ENCODE results near the gene ARL16. TPM values are rescaled to one million over a fixed set of nuclear protein-coding genes. Genes with fewer than 3 reads are reported as not detected.

The ARL16 gene
- total RNA-seq, 1 experiment from 2014 or later: 47.5 TPM

DNA sequence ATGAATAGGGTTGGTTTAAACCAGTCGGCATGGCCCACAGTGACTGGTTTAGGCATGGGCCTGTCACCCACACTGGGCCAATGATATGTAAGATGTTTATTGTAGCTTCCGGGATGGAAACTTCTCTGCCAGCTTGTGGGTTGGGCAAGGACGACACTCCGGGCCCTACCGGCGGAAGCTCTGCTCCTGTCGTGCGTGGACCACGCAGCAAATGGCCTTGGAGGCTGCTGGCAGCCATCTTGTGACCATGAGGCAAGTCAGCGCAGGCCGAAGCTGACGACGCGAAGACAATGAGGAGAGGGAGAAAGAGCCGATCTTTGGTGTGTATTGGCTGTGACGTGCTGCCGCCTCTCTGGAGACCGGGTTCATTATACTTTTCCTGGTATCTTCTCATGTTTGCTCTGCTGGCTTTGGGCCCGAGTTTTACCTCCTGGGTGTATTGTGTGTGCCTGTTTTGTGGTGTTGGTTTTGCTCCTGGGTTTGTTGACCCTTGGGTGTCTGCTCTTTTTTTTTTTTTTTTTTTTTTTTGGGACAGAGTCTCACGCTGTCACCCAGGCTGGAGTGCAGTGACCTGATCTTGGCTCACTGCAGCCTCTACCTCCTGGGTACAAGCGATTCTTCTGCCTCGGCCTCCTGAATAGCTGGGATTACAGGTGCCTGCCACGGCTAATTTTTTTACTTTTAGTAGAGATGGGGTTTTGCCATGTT lies 43.9 kb upstream of the ARL16 start:
- H3K4me2 ChIP-seq (ENCODE audit: low read length): peak overlapping the region; percentile 49

More for the DNA sequence above, 43.9 kb upstream of the ARL16 start:
- H3K79me2 ChIP-seq (ENCODE audit: insufficient read depth, low read length): no peaks in the 10 kb centered on the region
- H3K27ac ChIP-seq (ENCODE audit: low read depth, low read length): peak overlapping the region; percentile 31
- no peak overlapping the region for H3K4me3 ChIP-seq (replicated peaks in 1 of 2; ENCODE audit: low read depth in 1 of 2, low read length in 2 of 2)
- no peaks in the 10 kb centered on the region for H3K9me3 ChIP-seq (ENCODE audit: control insufficient read depth in 1 of 2, insufficient read depth in 1 of 2, low read depth in 1 of 2, low read length in 2 of 2)
- ATAC-seq: no peak
- POLR2A ChIA-PET: interaction anchor here (1.0 kb wide), 1 partner anchor 140 kb away, joined by 3 read pairs; no protein-coding TSS in a partner anchor
- peaks cover 38 to 41% of the 10 kb centered on the region in 2 experiments for H3K4me1 ChIP-seq (ENCODE audit: control insufficient read depth in 1 of 2, insufficient read depth in 2 of 2, low read length in 2 of 2)
- no peaks in the 10 kb centered on the region for H3K27me3 ChIP-seq (ENCODE audit: insufficient read depth, low read length)
- TF ChIP-seq ZFX (IDR thresholded peaks at IDR 0.05): peak; percentile 32; the same call in 1 of the 2 replicates
- no peak for TF ChIP-seq JUND (IDR thresholded peaks at IDR 0.05)
- TF ChIP-seq, protein P1, sequence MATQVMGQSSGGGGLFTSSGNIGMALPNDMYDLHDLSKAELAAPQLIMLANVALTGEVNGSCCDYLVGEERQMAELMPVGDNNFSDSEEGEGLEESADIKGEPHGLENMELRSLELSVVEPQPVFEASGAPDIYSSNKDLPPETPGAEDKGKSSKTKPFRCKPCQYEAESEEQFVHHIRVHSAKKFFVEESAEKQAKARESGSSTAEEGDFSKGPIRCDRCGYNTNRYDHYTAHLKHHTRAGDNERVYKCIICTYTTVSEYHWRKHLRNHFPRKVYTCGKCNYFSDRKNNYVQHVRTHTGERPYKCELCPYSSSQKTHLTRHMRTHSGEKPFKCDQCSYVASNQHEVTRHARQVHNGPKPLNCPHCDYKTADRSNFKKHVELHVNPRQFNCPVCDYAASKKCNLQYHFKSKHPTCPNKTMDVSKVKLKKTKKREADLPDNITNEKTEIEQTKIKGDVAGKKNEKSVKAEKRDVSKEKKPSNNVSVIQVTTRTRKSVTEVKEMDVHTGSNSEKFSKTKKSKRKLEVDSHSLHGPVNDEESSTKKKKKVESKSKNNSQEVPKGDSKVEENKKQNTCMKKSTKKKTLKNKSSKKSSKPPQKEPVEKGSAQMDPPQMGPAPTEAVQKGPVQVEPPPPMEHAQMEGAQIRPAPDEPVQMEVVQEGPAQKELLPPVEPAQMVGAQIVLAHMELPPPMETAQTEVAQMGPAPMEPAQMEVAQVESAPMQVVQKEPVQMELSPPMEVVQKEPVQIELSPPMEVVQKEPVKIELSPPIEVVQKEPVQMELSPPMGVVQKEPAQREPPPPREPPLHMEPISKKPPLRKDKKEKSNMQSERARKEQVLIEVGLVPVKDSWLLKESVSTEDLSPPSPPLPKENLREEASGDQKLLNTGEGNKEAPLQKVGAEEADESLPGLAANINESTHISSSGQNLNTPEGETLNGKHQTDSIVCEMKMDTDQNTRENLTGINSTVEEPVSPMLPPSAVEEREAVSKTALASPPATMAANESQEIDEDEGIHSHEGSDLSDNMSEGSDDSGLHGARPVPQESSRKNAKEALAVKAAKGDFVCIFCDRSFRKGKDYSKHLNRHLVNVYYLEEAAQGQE (IDR thresholded peaks at IDR 0.05; ENCODE audit: low read depth): no peak
- no peak for TF ChIP-seq TCF7L2 (IDR thresholded peaks at IDR 0.05; ENCODE audit: borderline replicate concordance, extremely low read depth, insufficient read depth, insufficient read length)
- H3K9me2 ChIP-seq (ENCODE audit: insufficient read depth): no peaks in the 10 kb centered on the region
- intact Hi-C loops (cut with micrococcal nuclease): no loop called here
- RAD21 ChIA-PET (ENCODE audit: low non-redundant PET in 1 of 2, low total read pairs in 2 of 2, uncharacterized antibody in 2 of 2, unreplicated experiment in 2 of 2): interaction anchor here in 1 of 2 experiments (0.7 kb wide), 1 partner anchor 24 kb away, joined by 3 read pairs; no protein-coding TSS in a partner anchor
- H2AFZ ChIP-seq (ENCODE audit: low read depth, low read length, poor library complexity, severe bottlenecking): peak overlapping the region; percentile 76
- H4K20me1 ChIP-seq (ENCODE audit: insufficient read depth): no peaks in the 10 kb centered on the region
- DNase-seq (ENCODE audit: low read depth, low spot score): no peak
- H3K36me3 ChIP-seq (ENCODE audit: control insufficient read depth in 1 of 2, insufficient read depth in 2 of 2, low read length in 2 of 2): no peaks in the 10 kb centered on the region
- BruUV-seq (replicated peaks): no TSS peak
- CTCF ChIA-PET: interaction anchor here (0.9 to 1.3 kb wide), 3 partner anchors 8 to 128 kb away, joined by 3 read pairs; no protein-coding TSS in a partner anchor
- H3K9ac ChIP-seq (ENCODE audit: low read length): no peak overlapping the region
